Measurements from ENCODE around the gene ADGRA1.

- no peak for TF ChIP-seq CTCF (IDR thresholded peaks at IDR 0.05 in 4 of 5, conservative IDR thresholded peaks at IDR 0.05 in 1 of 5)
- TF ChIP-seq POLR2A (IDR thresholded peaks at IDR 0.05): no peak
Measured at GRCh38 chr10:133166828-133167692, 79.3 kb downstream of the ADGRA1 start.

Measured in gastrocnemius medialis (tissue), 4 donors.